Activated CD4-positive, alpha-beta T cell treated with anti-CD3 and anti-CD28 coated beads for 36 hours (primary cell): ENCODE results near the gene HAUS3. TPM values are rescaled to one million over a fixed set of nuclear protein-coding genes. Genes with fewer than 3 reads are reported as not detected.
"Not testable (repeated sequence)": the region's sequence is repeated elsewhere in the genome, so short reads cannot be mapped to it uniquely, and the experiment has no call there.

Experiments used
- ATAC-seq: fragments of 200-7000 bp; cut with Tn5 transposase; one replicate; pipeline ENCODE4 v1.10.0; 2021; ENCODE audit warnings: mild to moderate bottlenecking, moderate library complexity
- CTCF ChIA-PET: fragments of 350-600 bp; sonication (Branson Sonifier 250); formaldehyde crosslinking; loops from one replicate; lab custom pipeline; 2021; ENCODE audit warnings: antibody characterized with exemption; lab: Charles Lee
- POLR2A ChIA-PET: fragments of 350-600 bp; sonication (Branson Sonifier 250); formaldehyde crosslinking; loops from one replicate; lab custom pipeline; 2021; ENCODE audit warnings: antibody characterized with exemption, inconsistent platforms; lab: Charles Lee
- DNase-seq: peaks from one replicate; pipeline ENCODE4 v3.0.0-alpha.2; 2020
- H3K27ac Mint-ChIP-seq: one replicate; pipeline ENCODE4 v1.8.0; 2021; ENCODE audit warnings: mixed read lengths
- H3K27me3 Mint-ChIP-seq: one replicate; pipeline ENCODE4 v1.8.0; 2021; ENCODE audit warnings: mixed read lengths
- H3K36me3 Mint-ChIP-seq: one replicate; pipeline ENCODE4 v1.8.0; 2021; ENCODE audit warnings: low read depth, mixed read lengths
- H3K4me1 Mint-ChIP-seq: one replicate; pipeline ENCODE4 v1.8.0; 2021; ENCODE audit warnings: mixed read lengths
- H3K4me3 Mint-ChIP-seq: one replicate; pipeline ENCODE4 v1.8.0; 2021; ENCODE audit warnings: mild to moderate bottlenecking, moderate library complexity, mixed read lengths
- H3K9me3 Mint-ChIP-seq: one replicate; pipeline ENCODE4 v1.8.0; 2021; ENCODE audit warnings: low read depth, mixed read lengths
- intact Hi-C, 2 experiments: fragments of 100-400 bp; cut with DNase I in 1 of 2; cut with micrococcal nuclease in 1 of 2; formaldehyde crosslinking; loops; one replicate each; pipeline versions ENCODE4 v1.14.2 to v1.15.1; 2022 to 2024; cut with DNase I, micrococcal nuclease
- total RNA-seq, 2 experiments: library from RNA; stranded (reverse); gene quantifications; one replicate each; pipeline ENCODE4 v1.2.3, GENCODE V29; 2021

Gene HAUS3
- total RNA-seq, 2 experiments from 2014 or later = 14.6 to 18.6 TPM

DNA sequence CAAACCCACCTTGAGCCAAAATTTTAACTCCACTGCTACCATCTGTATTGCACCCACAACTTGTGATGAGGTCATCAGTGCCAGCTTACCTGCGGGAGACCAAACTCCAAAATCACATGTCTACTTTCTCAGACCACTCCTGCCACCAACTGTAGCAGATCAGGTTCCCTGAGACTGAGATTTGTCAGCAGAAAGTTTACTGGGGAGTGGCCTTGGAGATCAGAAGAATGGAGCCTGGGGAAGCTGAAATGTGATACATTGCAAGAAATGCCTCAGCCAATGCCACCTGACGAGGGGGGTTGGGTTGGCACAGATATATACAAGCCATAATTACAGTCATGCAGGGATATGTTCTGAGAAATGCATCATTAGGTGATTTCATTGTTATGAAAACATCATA is 19.1 kb downstream of the HAUS3 start:
- ATAC-seq = no peak
- intact Hi-C loops = loop anchor here in 1 of 2 experiments (5.0 kb wide), 1 partner anchor 129 kb away; no protein-coding TSS in a partner anchor
- POLR2A ChIA-PET = no interaction called here

DNA sequence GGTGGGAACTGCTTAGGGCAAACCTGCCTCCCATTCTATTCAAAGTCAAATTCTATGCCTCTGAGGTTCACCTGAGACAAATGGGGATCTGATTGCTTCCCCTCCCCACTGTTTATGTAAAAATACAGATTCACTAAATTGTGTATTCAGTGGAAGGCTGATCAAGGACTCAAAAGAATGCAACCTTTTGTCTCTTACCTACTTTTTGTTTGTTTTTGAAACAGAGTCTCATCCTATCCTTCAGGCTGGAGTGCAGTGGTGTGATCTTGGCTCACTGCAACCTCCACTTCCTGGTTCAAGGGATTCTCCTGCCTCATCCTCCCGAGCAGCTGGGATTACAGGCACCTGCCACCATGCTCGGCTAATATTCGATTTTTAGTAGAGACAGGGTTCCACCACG is 20.5 kb downstream of the HAUS3 start:
- CTCF ChIA-PET = interaction anchor here (1.0 to 2.6 kb wide), 10 partner anchors 9 to 240 kb away, joined by 3 to 25 read pairs (median 4); partner anchors contain the start of gene MXD4
- H3K36me3 Mint-ChIP-seq, H3K9me3 Mint-ChIP-seq, H3K27me3 Mint-ChIP-seq, DNase-seq, ATAC-seq, H3K27ac Mint-ChIP-seq, POLR2A ChIA-PET, H3K4me1 Mint-ChIP-seq, H3K4me3 Mint-ChIP-seq: not testable (repeated sequence)
- intact Hi-C loops = loop anchor here in 1 of 2 experiments (5.0 kb wide), 1 partner anchor 131 kb away; no protein-coding TSS in a partner anchor

More for the DNA sequence above, 19.1 kb downstream of the HAUS3 start:
- no peak for DNase-seq
- CTCF ChIA-PET = interaction anchor here (0.5 kb wide), 1 partner anchor 267 kb away, joined by 3 read pairs; no protein-coding TSS in a partner anchor
- H3K9me3 Mint-ChIP-seq = no peaks in the 10 kb centered on the region
- H3K27ac Mint-ChIP-seq = no peak overlapping the region
- H3K27me3 Mint-ChIP-seq = no peaks in the 10 kb centered on the region
- H3K36me3 Mint-ChIP-seq = no peaks in the 10 kb centered on the region
- H3K4me1 Mint-ChIP-seq = no peaks in the 10 kb centered on the region
- H3K4me3 Mint-ChIP-seq = no peak overlapping the region

DNA sequence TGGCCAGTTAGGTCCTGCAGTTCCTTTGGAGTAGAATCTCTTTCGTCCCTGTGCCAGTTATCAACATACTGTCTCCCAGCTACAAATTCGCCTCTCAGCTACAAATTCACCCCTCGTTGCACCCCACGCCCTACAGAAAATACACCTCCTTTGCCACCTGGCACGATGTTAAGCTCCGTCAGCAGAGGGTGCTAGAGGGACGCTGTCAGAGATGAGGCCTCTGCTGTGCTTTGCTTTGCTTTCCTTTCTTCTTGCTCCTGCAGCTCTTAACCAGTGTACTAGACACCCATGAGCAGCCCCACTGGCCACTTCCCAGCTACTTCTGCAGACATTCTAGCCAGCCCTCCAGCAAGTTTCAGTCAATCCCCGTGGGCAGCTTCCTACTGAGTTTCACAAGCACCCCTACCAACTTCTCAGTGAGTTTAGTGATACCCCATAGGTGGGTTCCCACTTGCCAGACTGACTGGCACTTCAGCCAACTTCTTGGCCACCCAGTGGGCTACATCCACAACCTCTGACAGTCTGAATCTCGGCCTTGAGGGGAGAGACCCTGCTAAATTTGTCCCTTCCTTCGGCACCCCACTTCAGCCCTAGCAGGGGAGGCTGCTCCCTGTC is 21.8 kb downstream of the HAUS3 start:
- H3K36me3 Mint-ChIP-seq = no peaks in the 10 kb centered on the region
- intact Hi-C loops = loop anchor here (1.0 to 5.0 kb wide), 6 partner anchors 42 to 242 kb away; partner anchors contain the start of gene MXD4 (in 1 of the 2)
- no peaks in the 10 kb centered on the region for H3K9me3 Mint-ChIP-seq
- no peak overlapping the region for H3K4me3 Mint-ChIP-seq
- CTCF ChIA-PET = interaction anchor here (0.6 to 2.6 kb wide), 36 partner anchors 9 to 494 kb away, joined by 3 to 25 read pairs (median 4); partner anchors contain the start of genes HAUS3, MXD4, POLN and RNF4
- POLR2A ChIA-PET = interaction anchor here (1.0 kb wide), 1 partner anchor 12 kb away, joined by 3 read pairs; no protein-coding TSS in a partner anchor
- DNase-seq = peak; percentile 88
- H3K27ac Mint-ChIP-seq = no peak overlapping the region
- H3K4me1 Mint-ChIP-seq = no peaks in the 10 kb centered on the region
- ATAC-seq = peak; percentile 95
- no peaks in the 10 kb centered on the region for H3K27me3 Mint-ChIP-seq

DNA sequence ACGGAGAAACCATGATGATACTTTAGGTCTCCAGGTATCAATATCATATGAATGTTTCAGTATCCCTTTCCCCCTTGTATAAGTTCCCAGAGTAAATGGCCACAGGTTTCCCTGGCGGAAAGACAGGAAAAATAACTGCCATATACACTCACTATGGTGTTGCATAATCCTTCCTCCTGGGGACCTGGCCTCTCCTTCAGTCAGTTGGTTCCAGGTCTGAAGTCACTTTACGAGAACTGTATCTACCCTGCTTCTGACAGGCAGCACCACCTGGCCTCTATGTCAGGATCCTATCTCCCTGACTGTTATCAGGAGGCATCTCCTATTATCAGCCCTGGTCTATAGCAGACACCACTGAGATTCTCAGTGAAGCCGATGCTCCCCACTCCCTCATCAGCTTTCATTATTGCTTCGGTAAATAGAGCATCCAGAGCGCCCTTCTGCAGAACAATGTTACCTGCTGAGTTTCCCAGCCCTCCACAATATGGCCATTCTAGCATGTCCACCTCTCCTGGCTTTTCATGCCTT is 22.6 kb downstream of the HAUS3 start:
- Mint-ChIP-seq H3K4me3 (no peak overlapping the region), H3K9me3 (no peaks in the 10 kb centered on the region), H3K27me3 (no peaks in the 10 kb centered on the region), H3K36me3 (no peaks in the 10 kb centered on the region), H3K4me1 (no peaks in the 10 kb centered on the region), H3K27ac (no peak overlapping the region)
- no peak for DNase-seq
- ATAC-seq = no peak
- CTCF ChIA-PET = interaction anchor here (0.6 to 2.6 kb wide), 25 partner anchors 8 to 278 kb away, joined by 3 to 25 read pairs (median 5); partner anchors contain the start of genes HAUS3, MXD4, POLN and RNF4
- POLR2A ChIA-PET = no interaction called here
- intact Hi-C loops = no loop called here

- ATAC-seq = no peak
- Mint-ChIP-seq H3K36me3 (no peaks in the 10 kb centered on the region), H3K27me3 (no peaks in the 10 kb centered on the region), H3K4me3 (no peak overlapping the region), H3K9me3 (no peaks in the 10 kb centered on the region), H3K27ac (no peak overlapping the region), H3K4me1 (no peaks in the 10 kb centered on the region)
- DNase-seq = no peak
- ChIA-PET CTCF (interaction anchor here (0.6 to 2.2 kb wide), 3 partner anchors 195 to 251 kb away, joined by 3 to 9 read pairs (median 3); partner anchors contain the start of gene RNF4), POLR2A (no interaction called here)
- intact Hi-C loops = no loop called here
Observed at GRCh38 chr4:2218436-2218835, 23.5 kb downstream of the HAUS3 start.

GRCh38 chr4:2217726-2218125 is 24.2 kb downstream of the HAUS3 start:
- no peak for ATAC-seq
- Mint-ChIP-seq H3K9me3 (no peaks in the 10 kb centered on the region), H3K27me3 (no peaks in the 10 kb centered on the region), H3K36me3 (no peaks in the 10 kb centered on the region), H3K4me1 (no peaks in the 10 kb centered on the region), H3K4me3 (no peak overlapping the region), H3K27ac (no peak overlapping the region)
- ChIA-PET POLR2A (no interaction called here), CTCF (interaction anchor here (1.1 kb wide), 1 partner anchor 15 kb away, joined by 5 read pairs; no protein-coding TSS in a partner anchor)
- intact Hi-C loops = no loop called here
- DNase-seq = no peak

- ATAC-seq (no peak), DNase-seq (no peak)
- ChIA-PET CTCF (no interaction called here), POLR2A (no interaction called here)
- Mint-ChIP-seq H3K4me3 (no peak overlapping the region), H3K4me1 (no peaks in the 10 kb centered on the region), H3K27me3 (no peaks in the 10 kb centered on the region), H3K9me3 (no peaks in the 10 kb centered on the region), H3K27ac (no peak overlapping the region), H3K36me3 (no peaks in the 10 kb centered on the region)
- intact Hi-C loops = no loop called here
Observed at GRCh38 chr4:2212831-2213230, 29.1 kb downstream of the HAUS3 start.

- intact Hi-C loops, H3K27me3 Mint-ChIP-seq, ATAC-seq, POLR2A ChIA-PET, DNase-seq, CTCF ChIA-PET, H3K36me3 Mint-ChIP-seq, H3K4me3 Mint-ChIP-seq, H3K27ac Mint-ChIP-seq, H3K9me3 Mint-ChIP-seq, H3K4me1 Mint-ChIP-seq: not testable (repeated sequence)
Observed at GRCh38 chr4:2202789-2203188, 39.1 kb downstream of the HAUS3 start.

- CTCF ChIA-PET = interaction anchor here (1.1 to 1.6 kb wide), 2 partner anchors 25 to 27 kb away, joined by 3 to 5 read pairs; no protein-coding TSS in a partner anchor
Observed at GRCh38 chr4:2194496-2194895, 47.4 kb downstream of the HAUS3 start.

GRCh38 chr4:2193326-2193725 is 48.6 kb downstream of the HAUS3 start:
- DNase-seq (no peak), ATAC-seq (no peak)
- H3K36me3 Mint-ChIP-seq = no peaks in the 10 kb centered on the region
- intact Hi-C loops = no loop called here
- H3K4me1 Mint-ChIP-seq = no peaks in the 10 kb centered on the region
- ChIA-PET POLR2A (no interaction called here), CTCF (no interaction called here)
- no peak overlapping the region for H3K27ac Mint-ChIP-seq
- no peaks in the 10 kb centered on the region for H3K27me3 Mint-ChIP-seq
- H3K9me3 Mint-ChIP-seq = peaks cover 2% of the 10 kb centered on the region
- no peak overlapping the region for H3K4me3 Mint-ChIP-seq

More at GRCh38 chr4:2194496-2194895, 47.4 kb downstream of the HAUS3 start:
- no peak for DNase-seq
- intact Hi-C loops = no loop called here
- H3K27me3 Mint-ChIP-seq = no peaks in the 10 kb centered on the region
- H3K27ac Mint-ChIP-seq = no peak overlapping the region
- H3K36me3 Mint-ChIP-seq = no peaks in the 10 kb centered on the region
- H3K4me1 Mint-ChIP-seq = no peaks in the 10 kb centered on the region
- POLR2A ChIA-PET = interaction anchor here (1.2 kb wide), 1 partner anchor 449 kb away, joined by 6 read pairs; no protein-coding TSS in a partner anchor
- no peaks in the 10 kb centered on the region for H3K9me3 Mint-ChIP-seq
- no peak overlapping the region for H3K4me3 Mint-ChIP-seq
- no peak for ATAC-seq

- Mint-ChIP-seq H3K4me1 (no peaks in the 10 kb centered on the region), H3K27ac (no peak overlapping the region), H3K4me3 (no peak overlapping the region), H3K9me3 (peaks cover 13% of the 10 kb centered on the region), H3K27me3 (no peaks in the 10 kb centered on the region), H3K36me3 (peaks cover 16% of the 10 kb centered on the region)
- no peak for ATAC-seq
- ChIA-PET POLR2A (no interaction called here), CTCF (interaction anchor here (0.7 kb wide), 1 partner anchor 23 kb away, joined by 3 read pairs; no protein-coding TSS in a partner anchor)
- no peak for DNase-seq
- intact Hi-C loops = loop anchor here in 1 of 2 experiments (2.0 kb wide), 1 partner anchor 178 kb away; the partner anchor contains the start of gene NELFA
Observed at GRCh38 chr4:2186865-2187172, 55.1 kb downstream of the HAUS3 start.
